GM21447 (cell line): Measurements from ENCODE around the gene ZNF691.
"Not testable (repeated sequence)": the region's sequence is repeated elsewhere in the genome, so short reads cannot be mapped to it uniquely, and the experiment has no call there.

Experiments
- ATAC-seq: cut with Tn5 transposase; IDR thresholded peaks from one replicate; pipeline ENCODE4 v1.9.1; 2021; ENCODE audit not compliant: unreplicated experiment

Gene ZNF691

DNA sequence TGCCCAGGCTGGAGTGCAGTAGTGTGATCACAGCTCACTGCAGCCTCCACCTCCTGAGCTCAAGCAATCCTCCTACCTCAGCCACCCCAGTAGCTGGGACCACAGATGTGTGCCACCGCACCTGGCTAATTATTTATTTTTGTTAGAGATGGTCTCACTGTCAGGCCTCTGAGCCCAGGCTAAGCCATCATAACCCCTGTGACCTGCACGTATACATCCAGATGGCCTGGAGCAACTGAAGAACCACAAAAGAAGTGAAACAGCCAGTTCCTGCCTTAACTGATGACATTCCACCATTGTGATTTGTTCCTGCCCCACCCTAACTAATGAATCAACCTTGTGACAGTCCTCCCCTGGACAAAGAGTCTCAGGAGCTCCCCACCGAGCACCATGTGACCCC is 10.1 kb downstream of the ZNF691 start:
- ATAC-seq = not testable (repeated sequence)

DNA sequence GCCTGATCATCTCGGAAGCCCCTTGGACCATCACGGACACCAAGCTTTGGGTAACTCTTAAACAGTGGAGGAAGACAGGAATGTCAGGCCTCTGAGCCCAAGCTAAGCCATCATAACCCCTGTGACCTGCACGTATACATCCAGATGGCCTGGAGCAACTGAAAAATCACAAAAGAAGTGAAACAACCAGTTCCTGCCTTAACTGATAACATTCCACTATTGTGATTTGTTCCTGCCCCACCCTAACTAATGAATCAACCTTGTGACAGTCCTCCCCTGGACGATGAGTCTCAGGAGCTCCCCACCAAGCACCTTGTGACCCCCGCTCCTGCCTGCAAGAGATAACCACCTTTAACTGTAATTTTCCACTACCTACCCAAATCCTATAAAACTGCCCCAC is 13.0 kb downstream of the ZNF691 start:
- not testable (repeated sequence) for ATAC-seq

DNA sequence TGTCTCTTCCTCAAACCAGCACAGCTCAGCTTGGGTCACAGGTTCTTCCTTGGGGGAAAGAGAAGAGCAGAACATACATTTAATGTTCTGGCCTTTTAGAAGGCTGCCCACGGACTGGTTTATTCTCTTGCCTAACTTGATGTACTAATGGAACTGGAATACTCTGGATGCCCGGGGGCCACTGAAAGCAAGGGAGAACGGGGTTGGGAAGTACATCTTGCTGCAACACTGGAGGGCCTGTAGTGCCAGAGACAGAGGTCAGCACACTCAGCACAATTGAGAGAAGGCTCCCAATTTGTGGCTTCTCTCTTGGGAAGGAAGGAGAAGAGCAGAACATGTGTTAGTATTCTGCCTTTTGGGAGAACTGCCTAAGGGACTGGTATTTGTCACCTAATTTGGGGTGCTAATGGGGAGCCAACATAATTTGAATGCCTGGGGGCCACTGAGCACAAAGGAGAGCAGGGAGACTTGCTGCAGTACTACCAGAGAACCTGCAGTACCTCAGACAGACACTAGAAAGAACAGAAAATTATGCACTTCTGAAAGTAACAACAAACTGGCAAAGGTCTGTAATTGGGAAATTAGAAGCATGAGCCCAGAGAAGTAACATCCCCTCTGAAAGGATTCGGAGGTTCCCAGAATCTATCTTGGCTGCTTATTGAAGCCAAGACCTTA is 14.1 kb downstream of the ZNF691 start:
- no peak for ATAC-seq

DNA sequence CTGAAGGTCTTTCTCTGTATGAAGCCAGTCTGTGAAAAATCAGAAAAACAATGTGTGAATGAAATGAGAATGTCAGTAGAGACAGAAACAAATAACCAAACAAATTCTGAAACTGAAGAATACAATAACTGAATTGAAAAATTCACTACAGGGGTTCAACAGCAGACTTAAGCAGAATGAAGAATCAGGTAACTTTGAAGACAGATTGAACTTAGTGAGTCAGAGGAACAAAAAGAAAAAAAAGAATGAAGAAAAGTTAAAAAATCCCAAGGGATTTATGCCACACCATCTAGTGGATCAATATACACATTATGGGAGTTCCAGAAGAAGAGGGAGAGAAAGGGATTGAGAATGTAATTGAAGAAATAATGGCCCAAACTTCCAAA is 14.6 kb downstream of the ZNF691 start:
- ATAC-seq = no peak

DNA sequence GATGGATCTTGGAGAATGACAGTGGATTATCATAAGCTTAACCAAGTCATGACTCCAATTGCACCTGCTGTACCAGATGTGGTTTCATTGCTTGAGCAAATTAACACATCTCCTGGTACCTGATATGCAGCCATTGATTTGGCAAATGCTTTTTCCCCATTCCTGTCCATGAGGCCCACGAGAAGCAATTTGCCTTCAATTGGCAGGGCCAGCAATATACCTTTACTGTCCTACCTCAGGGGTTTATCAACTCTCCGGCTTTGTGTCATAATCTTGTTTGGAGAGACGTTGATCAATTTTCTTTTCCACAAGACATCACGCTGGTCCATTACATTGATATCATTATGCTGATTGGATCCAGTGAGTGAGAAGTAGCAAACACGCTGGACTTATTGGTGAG is 20.1 kb downstream of the ZNF691 start:
- no peak for ATAC-seq

DNA sequence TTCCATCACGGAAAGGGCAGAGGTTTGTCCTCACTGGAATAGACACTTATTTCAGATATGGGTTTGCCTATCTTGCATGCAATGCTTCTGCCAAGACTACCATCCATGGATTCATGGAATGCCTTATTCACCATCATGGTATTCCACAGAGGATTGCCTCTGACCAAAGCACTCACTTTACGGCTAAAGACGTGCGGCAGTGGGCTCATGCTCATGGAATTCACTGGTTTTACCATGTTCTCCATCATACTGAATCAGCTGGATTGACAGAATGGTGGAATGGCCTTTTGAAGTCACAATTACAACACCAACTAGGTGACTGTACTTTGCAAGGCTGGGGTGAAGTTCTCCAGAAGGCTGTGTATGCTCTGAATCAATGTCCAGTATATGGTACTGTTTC is 22.1 kb downstream of the ZNF691 start:
- ATAC-seq = not testable (repeated sequence)

DNA sequence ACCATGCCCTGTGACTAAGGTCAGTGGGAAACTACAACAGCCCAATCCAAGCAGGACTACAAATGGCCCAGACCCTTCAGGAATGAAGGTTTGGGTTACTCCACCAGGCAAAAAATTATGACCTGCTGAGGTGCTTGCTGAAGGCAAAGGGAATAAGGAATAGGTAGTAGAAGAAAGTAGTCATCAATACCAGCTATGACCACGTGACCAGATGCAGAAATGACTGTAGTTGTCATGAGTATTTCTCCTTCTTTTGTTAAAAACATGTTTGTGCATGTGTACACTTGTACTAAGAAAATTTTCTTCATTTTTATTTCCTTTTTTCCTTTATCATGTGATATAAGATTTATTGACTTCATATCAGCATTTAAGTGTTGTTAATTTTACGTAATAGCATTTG is 22.8 kb downstream of the ZNF691 start:
- not testable (repeated sequence) for ATAC-seq

DNA sequence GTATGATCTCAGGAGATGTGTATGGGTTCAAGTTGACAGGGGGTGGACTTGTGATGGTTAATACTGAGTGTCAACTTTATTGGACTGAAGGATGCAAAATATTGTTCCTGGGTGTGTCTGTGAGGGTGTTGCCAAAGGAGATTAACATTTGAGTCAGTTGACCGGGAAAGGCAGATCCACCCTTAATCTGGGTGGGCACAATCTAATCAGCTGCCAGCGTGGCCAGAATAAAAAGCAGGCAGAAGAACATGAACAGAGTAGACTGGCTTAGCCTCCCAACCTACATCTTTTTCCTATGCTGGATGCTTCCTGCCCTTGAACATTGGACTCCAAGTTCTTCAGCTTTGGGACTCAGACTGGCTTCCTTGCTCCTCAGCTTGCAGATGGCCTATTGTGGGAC is 23.3 kb downstream of the ZNF691 start:
- not testable (repeated sequence) for ATAC-seq

DNA sequence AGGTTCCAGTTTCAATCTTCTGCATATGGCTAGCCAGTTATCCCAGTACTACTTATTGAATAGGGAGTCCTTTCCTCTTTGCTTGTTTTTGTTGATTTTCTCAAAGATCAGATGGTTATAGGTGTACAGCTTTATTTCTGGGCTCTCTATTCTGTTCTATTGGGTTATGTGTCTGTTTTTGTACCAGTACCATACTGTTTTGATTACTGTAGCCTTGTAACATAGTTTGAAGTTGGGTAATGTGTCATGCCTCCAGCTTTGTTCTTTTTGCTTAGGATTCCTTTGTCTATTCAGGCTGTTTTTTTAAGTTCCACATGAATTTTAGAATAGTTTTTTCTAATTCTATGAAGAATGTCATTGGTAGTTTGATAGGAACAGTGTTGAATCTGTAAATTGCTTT is 26.7 kb downstream of the ZNF691 start:
- not testable (repeated sequence) for ATAC-seq

DNA sequence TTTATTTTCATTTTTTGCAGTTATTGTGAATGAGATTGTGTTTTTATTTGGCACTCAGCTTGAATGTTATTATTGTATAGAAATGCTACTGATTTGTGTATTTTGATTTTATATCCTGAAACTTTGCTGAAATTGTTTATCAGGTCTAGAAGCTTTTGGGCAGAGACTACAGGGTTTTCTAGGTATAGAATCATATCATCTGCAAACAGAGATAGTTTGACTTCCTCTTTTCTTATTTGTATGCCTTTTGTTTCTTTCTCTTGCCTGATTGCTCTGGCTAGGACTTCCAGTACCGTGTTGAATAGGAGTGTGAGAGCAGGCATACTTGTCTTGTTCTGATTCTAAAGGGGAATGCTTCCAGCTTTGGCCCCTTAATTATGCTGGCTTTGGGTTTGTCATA is 27.3 kb downstream of the ZNF691 start:
- no peak for ATAC-seq

DNA sequence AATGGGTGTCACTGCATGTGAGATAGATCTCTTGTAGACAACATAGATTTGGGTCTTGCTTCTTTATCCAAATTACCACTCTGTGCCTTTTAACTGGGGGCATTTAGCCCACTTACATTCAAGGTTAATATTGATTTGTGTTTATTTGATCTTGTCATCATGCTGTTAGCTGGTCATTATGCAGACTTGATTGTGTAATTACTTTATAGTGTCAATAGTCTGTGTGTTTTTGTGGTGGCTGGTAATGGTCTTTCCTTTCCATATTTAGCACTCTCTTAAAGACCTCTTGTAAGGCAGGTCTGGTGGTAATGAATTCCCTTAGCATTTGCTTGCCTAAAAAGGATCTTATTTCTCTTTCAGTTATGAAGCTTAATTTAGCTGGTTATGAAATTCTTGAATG is 29.6 kb downstream of the ZNF691 start:
- ATAC-seq = no peak

DNA sequence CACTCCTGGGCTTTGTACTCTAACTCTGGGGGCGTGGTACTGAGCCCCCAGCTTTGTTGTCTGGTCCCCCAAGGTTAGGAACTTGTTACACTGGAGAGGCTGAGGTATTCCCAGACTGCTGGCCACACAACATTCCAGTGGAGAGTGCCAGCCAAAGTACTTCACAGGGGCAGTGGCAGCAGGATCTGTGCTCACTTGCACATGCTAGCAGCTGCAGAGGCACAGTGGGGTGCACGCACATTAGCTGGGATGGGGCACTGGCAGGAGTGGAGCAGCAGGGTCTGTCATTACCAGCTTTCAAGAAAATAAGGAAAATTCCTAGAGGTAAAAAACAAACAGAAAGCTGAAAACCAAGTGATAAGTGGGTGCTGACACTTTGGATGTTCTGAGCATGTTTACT is 31.0 kb downstream of the ZNF691 start:
- no peak for ATAC-seq

DNA sequence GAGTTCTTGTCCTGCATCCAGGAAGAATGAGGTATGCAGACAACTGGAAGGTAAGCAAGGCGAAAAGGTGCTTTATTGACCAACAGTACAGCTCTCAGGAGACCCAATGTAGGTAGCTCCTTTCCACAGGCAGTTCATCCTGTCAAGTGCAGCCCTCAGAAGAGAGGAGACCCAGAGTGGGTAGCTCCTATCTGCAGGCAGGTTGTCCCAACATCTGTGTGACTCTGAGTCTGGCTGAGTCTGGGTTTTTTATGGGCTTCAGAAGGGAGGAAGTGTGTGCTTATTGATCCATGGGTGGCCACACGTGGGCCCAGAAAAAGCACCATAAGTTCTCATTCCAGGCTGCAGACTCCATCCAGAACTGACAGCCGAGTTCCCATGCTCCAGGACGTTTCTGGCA is 34.0 kb downstream of the ZNF691 start:
- no peak for ATAC-seq

DNA sequence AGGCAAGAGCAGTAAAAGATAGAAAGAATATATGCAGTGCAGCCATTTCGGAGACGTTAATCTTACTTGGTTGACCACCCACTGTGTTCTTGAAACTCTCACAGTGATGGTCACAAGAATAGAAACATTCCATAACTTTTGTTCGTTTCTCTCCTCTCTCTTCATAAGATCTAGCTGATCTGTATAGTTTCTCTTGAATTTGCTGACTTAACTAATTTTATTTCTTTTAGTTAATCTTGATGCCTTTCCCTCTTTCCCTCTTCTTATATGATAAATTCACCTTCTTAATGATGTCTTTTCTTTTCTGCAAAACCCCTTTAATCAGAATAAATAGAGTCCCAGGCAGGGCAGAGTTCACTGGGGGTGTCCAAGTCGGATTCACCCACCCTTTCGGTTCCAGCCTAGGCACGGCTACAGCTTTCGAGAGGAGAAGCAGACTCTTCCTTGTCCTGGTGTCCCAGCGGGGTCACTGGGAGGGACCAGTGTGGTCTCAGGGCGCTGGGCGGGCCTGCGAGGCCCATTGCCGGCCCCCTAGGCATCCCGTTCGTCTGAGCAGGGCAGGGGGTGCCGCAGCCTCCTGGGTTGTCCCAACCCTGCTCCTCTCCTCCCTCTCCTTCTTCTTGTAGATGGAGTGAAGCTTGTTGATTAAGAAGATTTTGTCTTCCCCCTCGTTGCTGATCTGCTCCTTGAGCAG is 39.8 kb downstream of the ZNF691 start:
- no peak for ATAC-seq

DNA sequence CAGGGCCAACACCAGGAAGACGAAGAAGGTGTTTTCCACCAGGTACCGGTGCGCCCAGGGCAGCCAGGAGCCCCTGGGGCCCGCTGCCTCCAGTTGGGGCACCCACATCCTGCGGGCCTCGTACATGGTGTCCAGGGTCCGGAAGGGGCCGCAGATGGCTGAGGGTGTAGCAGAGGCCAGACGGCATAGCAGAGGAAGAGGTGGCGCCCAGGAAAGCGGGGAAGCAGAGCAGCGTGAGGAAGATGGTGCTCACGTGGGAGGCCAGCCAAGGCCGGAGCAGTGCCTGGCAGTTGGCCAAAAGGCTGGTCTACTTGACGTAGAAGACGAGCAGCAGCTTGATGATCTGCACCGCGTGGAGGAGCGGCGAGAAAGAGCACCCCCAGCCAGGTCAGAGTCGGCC is 40.4 kb downstream of the ZNF691 start:
- ATAC-seq = no peak

DNA sequence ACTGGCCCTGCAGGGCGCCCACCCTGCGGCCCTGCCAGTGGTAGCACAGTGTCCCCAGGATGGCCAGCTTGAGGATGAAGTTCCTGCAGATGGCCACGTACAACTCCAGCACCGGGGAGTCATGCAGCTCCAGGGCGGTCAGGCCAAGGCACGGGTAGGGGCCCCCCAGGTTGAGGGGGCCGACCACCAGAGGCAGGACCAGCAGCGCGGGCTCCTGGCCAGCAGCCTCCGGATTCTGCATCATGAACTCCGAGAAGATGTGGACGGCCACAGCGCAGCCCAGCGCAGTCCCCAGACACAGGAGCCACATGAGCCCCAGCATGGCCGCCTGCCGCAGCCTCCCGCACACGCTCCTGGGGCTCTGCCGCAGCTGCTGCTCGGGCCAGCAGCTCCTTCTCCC is 41.0 kb downstream of the ZNF691 start:
- ATAC-seq = no peak

DNA sequence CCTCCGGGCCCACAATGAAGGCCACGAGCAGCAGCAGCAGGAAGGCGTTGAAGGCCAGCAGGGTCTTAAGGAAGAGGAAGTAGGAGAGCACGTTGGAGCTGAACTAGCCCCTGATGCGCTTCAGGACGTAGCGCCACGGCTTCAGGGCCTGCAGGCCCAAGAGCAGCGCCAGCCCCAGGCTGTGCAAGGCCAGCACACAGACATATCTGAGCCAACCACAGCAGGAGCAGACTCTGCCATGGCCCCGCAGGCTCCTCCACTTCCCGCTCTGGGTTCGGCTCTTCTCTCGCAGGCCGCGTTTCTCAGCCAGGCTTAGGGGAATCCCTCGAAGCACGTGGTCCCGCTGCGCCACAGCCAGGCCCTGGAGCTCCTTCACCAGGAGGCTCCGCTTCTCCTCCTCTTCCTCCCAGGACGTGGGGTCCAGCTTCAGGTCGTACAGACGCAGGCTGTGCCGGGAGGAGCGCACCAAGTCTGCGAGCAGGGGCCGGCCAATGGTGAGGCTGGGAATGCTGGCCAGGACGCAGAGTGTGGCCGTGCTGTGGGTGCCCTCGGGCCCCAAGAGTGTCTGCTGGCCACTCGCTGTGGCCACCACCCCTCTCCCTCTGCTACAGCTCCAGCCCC is 41.7 kb downstream of the ZNF691 start:
- ATAC-seq = no peak

DNA sequence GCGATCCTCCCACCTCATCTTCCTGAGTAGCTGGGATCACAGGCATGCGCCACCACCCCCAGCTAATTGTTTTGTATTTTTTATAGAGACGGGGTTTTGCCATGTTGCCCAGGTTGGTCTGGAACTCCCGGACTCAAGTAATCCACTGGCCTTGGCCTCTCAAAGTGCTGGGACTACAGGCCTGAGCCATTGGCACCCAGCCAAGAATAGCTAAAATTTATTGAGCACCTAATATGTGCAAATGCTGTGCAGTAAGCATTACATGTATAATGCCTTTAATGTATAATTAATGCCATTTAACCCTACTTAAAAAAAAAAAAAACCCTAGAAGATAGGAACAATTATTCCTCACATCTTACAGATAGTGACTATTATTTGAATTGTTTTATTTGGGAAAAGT is 42.9 kb downstream of the ZNF691 start:
- no peak for ATAC-seq

DNA sequence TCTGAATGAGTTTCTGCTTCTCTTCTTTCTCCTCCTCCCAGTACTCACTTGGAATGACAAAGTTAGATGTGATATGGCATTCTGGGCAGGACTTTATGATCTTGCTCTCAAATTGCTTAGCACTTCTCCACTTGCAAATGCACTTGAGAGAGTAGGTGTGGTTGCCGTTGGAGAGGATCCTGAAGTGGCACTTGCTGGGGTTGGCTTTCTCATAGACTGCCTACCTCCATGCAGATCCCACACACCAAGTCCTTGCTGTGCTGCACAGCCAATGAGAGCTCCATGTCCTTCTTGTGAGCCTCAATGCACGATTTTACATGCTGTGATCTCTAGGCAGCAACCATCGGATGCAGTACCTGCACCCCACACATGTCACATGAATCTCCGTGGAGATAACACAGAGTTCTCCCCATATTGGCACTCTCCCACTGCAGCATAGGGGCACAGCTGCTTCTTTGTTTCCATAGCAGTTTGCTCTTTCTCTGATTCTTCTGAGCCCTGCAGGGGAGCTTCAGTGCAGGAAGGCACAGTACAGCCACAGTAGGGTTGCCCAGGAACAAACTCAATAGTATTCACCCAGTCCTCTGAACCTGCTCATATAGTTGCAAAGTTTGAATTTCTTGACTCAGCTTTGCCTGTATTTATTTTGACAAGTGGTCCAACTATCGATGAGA is 45.2 kb downstream of the ZNF691 start:
- ATAC-seq = no peak

DNA sequence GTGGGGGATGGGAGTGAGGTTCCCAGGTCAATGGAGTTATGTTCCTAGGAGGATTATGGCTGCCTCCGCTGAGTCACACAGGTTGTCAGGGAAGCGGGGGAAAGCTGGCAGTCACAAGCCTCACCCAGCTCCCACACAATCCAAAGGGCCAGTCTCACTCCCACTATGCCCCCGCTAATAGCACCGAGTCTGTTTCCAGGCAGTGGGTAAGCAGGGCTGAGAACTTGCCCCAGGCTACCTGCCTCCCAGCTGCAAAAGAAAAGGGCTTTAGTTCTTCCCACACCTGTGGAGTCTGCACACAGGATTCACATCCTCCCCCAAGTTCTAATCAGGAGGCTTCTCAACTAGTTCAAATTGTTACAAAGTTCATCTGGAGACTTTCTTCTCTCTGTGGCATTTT is 53.5 kb downstream of the ZNF691 start:
- not testable (repeated sequence) for ATAC-seq
